GM18517 (cell line): ENCODE data around the gene S100G.
"Not testable (repeated sequence)": the region's sequence is repeated elsewhere in the genome, so short reads cannot be mapped to it uniquely, and the experiment has no call there.

ENCODE experiments used
- ATAC-seq: cut with Tn5 transposase; IDR thresholded peaks from one replicate; pipeline ENCODE4 v1.9.1; 2021; ENCODE audit warnings: mild to moderate bottlenecking, moderate library complexity; ENCODE audit not compliant: unreplicated experiment

The S100G gene

GRCh38 chrX:16649858-16650257 is at the start of gene S100G:
S100G (plus strand) TSS chrX:16650158; CDS start chrX:16651007, 849 bp downstream.
- ATAC-seq = no peak

- no peak for ATAC-seq
Observed at GRCh38 chrX:16601885-16602284, 48.1 kb upstream of the S100G start.

- not testable (repeated sequence) for ATAC-seq
Observed at GRCh38 chrX:16603235-16603634, 46.7 kb upstream of the S100G start.

GRCh38 chrX:16603822-16604221 is 46.1 kb upstream of the S100G start:
- ATAC-seq = no peak

GRCh38 chrX:16604337-16604736 is 45.6 kb upstream of the S100G start:
- ATAC-seq = no peak

- no peak for ATAC-seq
Observed at GRCh38 chrX:16606142-16606720, 43.7 kb upstream of the S100G start.

- no peak for ATAC-seq
Observed at GRCh38 chrX:16610121-16610621, 39.8 kb upstream of the S100G start.

DNA sequence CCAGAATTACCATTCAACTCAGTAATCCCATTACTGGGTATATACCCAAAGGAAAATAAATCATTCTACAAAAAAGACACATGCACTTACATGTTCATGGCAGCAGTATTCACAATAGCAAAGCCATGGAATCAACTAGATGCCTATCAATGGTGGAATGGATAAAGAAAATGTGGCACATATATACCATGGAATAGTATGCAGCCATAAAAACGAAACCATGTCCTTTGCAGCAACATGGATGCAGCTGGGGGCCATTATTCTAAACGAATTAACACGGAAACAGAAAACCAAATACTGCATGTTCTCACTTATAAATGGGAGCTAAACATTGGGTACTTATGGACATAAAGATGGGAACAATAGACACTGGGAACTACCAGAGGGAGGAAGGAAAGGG is 39.3 kb upstream of the S100G start:
- ATAC-seq = not testable (repeated sequence)

- ATAC-seq = no peak
Observed at GRCh38 chrX:16612257-16612897, 37.6 kb upstream of the S100G start.

GRCh38 chrX:16617382-16617781 is 32.6 kb upstream of the S100G start:
- no peak for ATAC-seq

DNA sequence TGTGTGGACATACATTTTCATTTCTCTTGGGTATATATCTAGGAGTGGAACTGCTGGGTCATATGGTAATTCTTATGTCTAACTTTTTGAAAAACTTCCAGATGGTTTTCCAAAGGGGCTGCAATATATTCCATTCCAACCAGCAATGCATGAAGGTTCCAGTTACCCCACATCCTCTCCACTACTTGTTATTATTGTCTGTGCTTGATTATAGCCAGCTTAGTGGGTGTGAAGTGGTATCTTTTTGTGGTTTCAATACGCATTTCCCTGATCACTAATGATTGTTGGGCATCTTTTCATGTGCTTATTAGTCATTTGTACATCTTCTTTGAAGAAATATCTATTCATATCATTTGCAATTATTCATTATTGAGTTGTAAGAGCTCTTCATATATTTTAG is 31.5 kb upstream of the S100G start:
- ATAC-seq = no peak

- no peak for ATAC-seq
Observed at GRCh38 chrX:16619024-16619423, 30.9 kb upstream of the S100G start.

- ATAC-seq = not testable (repeated sequence)
Observed at GRCh38 chrX:16628511-16628910, 21.4 kb upstream of the S100G start.

DNA sequence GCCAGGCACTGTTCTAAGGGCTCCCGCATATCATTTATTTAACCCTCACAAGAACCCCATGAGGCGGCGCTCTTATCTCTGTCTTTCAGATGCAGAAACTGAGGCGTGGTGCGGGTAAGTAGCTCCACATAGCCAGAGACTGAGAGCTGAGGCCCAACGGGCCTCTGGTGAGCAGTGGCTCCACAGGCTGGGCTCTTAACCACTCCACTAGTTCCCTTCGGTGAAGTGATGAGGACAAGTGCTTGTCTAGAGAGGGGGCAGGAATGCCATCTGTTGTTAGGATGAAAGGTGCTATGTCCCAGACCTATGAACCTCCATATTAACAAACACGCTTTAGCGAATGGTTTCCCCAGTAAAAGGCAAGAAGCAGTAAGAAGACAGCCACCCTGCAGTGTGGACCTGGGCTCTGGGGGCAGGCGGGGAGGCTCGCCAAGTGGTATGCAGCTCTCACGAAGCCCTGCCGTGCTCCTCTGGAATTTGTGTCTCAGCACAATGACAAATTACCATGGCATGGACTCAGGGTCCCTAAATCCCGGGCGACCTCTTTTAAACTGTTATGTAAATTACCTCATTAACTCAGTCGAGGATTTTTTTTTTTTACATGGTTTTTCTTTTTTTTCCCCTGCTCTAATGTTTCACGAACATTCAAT is 20.9 kb upstream of the S100G start:
- no peak for ATAC-seq

DNA sequence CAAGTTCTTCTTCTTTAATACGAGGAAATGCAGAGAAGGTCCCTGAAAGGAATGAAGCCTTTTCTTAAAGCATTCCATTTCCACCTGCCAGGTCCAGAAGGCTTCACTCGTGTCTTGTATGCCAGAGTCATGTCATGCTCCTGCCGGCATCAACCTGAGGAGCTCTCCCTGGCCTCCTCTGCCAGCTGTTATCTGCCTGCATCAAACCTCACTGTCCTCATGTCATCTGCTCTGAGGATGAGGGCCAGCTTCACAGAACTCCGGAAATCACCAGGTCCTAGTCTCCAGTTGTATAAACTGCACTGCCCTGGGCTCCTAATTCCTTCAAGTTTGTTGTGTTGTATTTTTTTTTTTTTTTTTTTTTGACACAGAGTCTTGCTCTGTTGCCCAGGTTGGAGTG is 20.0 kb upstream of the S100G start:
- no peak for ATAC-seq

DNA sequence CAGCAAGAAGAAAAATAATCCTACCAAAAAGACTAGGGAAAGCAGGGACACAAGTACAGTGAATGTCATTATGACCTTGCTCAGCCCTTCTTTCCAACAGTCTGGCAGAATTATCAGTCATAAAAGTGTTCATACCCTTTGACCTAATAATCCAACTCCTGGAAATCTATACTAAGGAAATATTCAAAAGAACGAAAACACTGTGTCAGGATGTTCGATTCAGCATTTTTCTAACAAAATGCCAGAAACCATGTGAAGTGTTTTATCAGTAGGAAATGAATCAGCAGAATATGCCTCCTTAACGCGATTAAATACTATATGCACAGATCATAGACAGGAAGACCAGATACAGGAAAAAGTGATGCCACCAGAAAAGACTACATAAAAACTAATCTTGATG is 16.2 kb upstream of the S100G start:
- ATAC-seq = no peak

DNA sequence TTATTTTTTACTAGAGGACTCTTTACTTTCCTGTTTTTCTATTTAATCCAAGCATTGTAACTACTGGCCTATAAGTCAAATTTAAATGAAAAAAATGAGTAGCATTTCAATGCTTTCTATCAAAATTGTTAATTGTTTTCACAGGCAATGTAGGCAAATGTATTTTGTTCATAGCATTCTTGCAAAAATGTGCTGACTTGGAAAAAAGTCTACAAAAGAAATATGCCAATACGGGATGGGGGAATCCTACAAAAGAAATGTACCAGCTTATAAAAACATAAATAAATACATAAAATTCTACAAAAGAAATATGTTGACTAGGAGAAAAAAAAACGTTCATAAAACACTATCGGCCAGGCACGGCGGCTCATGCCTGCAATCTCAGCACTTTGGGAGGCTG is 14.9 kb upstream of the S100G start:
- ATAC-seq = no peak

GRCh38 chrX:16635596-16635995 is 14.4 kb upstream of the S100G start:
- ATAC-seq = no peak

GRCh38 chrX:16638533-16638932 is 11.4 kb upstream of the S100G start:
- ATAC-seq = no peak

DNA sequence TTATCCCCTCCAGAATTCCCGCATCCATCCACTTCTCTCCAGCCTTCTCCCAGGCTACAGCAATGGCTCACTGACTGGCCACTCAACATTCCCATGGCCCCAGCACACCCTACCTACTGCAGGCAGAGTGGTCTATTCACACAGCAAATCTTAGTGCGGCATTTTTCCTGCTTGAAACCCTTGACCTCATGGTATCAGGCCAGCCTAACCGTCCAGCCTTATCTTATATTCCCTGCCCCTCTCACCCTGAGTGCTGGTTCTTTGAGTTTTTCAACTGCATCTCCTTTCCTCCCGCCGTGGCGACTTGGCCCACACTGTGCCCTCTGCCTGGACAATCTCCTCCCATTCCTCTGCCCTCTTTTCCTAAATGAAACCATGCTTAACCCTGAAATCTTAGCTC is 10.0 kb upstream of the S100G start:
- ATAC-seq = no peak

DNA sequence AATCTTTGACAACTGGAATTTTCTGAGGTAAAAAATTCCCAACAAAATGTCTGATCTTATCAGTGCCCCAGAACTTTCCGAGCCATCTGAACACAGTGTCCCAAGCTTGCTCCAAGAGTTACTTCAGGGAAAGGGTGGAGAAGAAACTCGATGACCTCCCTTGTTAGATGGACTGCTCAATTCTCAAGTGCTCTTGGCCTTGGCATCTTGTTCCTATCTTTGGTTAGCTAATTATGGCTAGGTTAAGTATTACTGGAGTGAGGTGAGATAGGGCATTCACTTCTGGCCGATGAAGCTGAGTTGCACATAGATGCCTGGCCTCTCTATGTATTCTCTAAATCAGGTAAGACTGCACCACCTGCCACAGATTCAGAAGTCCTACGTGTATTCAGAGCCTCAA is 9.1 kb upstream of the S100G start:
- no peak for ATAC-seq

DNA sequence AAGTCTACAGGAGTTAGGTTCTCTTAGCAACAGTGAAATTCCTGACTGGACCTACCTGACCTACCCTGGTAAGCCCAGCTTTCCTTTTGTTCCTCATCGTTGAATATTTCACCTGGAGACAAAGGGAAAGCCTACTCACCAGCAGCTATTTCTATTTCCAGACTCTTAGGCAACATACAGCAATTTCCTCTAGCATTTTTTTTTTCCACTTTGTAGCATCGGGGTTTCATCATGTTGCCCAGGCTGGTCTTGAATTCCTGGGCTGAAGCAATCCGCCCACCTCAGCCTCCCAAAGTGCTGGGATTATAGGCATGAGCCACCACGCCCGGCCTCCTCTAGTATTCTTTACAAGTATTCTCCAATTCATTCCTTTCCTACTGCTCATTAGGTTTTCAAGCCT is 6.8 kb upstream of the S100G start:
- ATAC-seq = no peak
